H1 (cell line): ENCODE results near the gene FAM181A. TPM values are rescaled to one million over a fixed set of nuclear protein-coding genes. Genes with fewer than 3 reads are reported as not detected.

Source experiments
- BCL11A ChIP-seq, 2 experiments: IDR thresholded peaks; one replicate each; pipeline ENCODE4 v1.6.1; 2011; ENCODE audit warnings: low read depth in 2 of 2, low read length in 2 of 2, mild to moderate bottlenecking in 2 of 2
- EGR1 ChIP-seq: IDR thresholded peaks from 2 replicates; pipeline ENCODE4 v1.6.1; 2011; ENCODE audit warnings: low read depth, low read length, borderline replicate concordance
- FOSL1 ChIP-seq: IDR thresholded peaks from 2 replicates; pipeline ENCODE4 v1.6.1; 2011; ENCODE audit warnings: mild to moderate bottlenecking, low read depth, low read length, moderate library complexity; ENCODE audit not compliant: insufficient read depth
- KDM1A ChIP-seq: fragments of 200-600, 300-600 bp; sonication (generic); IDR thresholded peaks from 2 replicates; pipeline ENCODE4 v1.7.1; 2016; ENCODE audit warnings: mild to moderate bottlenecking, low read length, borderline replicate concordance
- PHF8 ChIP-seq: fragments of 200-600 bp; sonication (generic); conservative IDR thresholded peaks from 2 replicates; pipeline ENCODE4 v1.7.1; 2012; ENCODE audit warnings: low read depth, mild to moderate bottlenecking, inconsistent platforms, low read length, moderate library complexity
- RNF2 ChIP-seq: fragments of 200-900, 300-1000 bp; sonication (generic); IDR thresholded peaks from 2 replicates; pipeline ENCODE4 v1.7.1; 2016; ENCODE audit warnings: borderline replicate concordance, low read depth, mild to moderate bottlenecking, antibody characterized with exemption, low read length; ENCODE audit not compliant: poor library complexity, severe bottlenecking; ENCODE audit errors: missing control alignments
- SP1 ChIP-seq: IDR thresholded peaks from 2 replicates; pipeline ENCODE4 v1.6.1; 2011; ENCODE audit warnings: low read depth, low read length
- SP4 ChIP-seq: IDR thresholded peaks from 2 replicates; pipeline ENCODE4 v1.6.1; 2012; ENCODE audit warnings: low read length, inconsistent platforms
- SUZ12 ChIP-seq: fragments of 200-600 bp; sonication (generic); IDR thresholded peaks from 2 replicates; pipeline ENCODE4 v1.6.1; 2012; ENCODE audit warnings: mild to moderate bottlenecking, inconsistent platforms, low read length, moderate library complexity, mixed read lengths
- polyA plus RNA-seq, 7 experiments: library from polyadenylated mRNA; depleted of rRNA in 3 of 7; stranded (reverse) in 5 of 7; unstranded in 2 of 7; fragments of >200 nt in 5 of 7; fragments of 200-250 nt in 2 of 7; gene quantifications; 1 replicate in 5 of 7; 2 replicates in 1 of 7; 4 replicates in 1 of 7; pipeline versions ENCODE4 v1.2.1 to v1.2.3, GENCODE V29; 2011 to 2013; ENCODE audit warnings: missing spikeins in 2 of 7, mixed read lengths in 2 of 7
- total RNA-seq: library from RNA; stranded (reverse); fragmentation: NEBNext Ultra II Directional; extraction: Animal tissue kit (Norgen Biotek cat#: 25700); gene quantifications from 2 replicates; pipeline ENCODE4 v1.2.1, GENCODE V29; 2021
- TF ChIP-seq, protein P1 (sequence below): IDR thresholded peaks from 2 replicates; pipeline ENCODE4 v1.6.1; 2012; ENCODE audit warnings: inconsistent platforms

FAM181A gene
- total and polyA plus RNA-seq, 2 of the 8 experiments (the other 6 are each of a cell fraction or from before 2014, with no cell fraction given): not detected

DNA sequence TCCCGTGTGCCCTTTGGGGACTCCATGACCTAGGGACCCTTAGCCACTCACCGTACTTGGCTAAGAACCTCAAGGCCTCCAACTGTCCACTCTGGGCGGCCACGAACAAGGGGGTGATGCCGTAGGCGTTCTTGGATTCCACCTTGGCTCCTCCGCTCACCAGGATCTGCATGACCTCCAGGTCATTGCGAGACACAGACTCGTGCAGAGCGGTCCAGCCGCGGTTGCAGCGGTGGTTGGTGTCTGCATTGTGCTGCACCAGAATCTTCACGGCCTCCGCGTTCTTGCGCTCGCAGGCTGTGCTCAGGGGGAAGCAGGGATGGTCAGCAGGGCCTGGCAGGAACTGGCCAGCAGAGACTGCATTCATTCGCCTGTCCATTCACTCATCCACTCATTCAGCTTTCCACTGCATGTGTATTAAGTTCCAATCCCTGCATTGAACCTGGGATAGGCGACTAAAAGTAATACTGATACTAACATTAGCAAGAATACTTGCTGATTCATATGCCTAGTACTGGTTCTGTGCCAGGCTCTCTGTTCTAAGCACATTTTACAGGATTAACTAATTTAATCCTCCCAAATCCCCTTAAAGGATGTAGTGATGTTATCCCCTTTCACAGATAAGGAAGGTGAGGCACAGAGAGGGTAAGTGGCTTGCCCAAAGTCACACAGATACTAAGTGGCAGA lies 23.9 kb downstream of the FAM181A start (continued):
- TF ChIP-seq RNF2 (no peak), KDM1A (no peak), SP4 (no peak), PHF8 (no peak), EGR1 (no peak), SP1 (no peak), FOSL1 (no peak), SUZ12 (no peak), BCL11A (IDR thresholded peaks at IDR 0.05; ENCODE audit: low read depth in 2 of 2, low read length in 2 of 2) (no peak)
- TF ChIP-seq, protein P1, sequence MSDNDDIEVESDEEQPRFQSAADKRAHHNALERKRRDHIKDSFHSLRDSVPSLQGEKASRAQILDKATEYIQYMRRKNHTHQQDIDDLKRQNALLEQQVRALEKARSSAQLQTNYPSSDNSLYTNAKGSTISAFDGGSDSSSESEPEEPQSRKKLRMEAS: no peak
